Measurements from ENCODE around the gene CPOX.

The CPOX gene

GRCh38 chr3:98541695-98542094, 51.7 kb downstream of the CPOX start:
- DNase-seq (ENCODE audit: low read depth in 2 of 3, low spot score in 2 of 3): no peak

GRCh38 chr3:98540346-98540745, 53.1 kb downstream of the CPOX start:
- DNase-seq (ENCODE audit: low read depth in 2 of 3, low spot score in 2 of 3): no peak

GRCh38 chr3:98536456-98537017, 56.9 kb downstream of the CPOX start:
- no peak for DNase-seq (ENCODE audit: low read depth in 2 of 3, low spot score in 2 of 3)

GRCh38 chr3:98534734-98535133, 58.7 kb downstream of the CPOX start:
- no peak for DNase-seq (ENCODE audit: low read depth in 2 of 3, low spot score in 2 of 3)

- no peak for DNase-seq (ENCODE audit: low read depth in 2 of 3, low spot score in 2 of 3)
Observed at GRCh38 chr3:98534168-98534567, 59.2 kb downstream of the CPOX start.

GRCh38 chr3:98532709-98533571, 60.5 kb downstream of the CPOX start:
- DNase-seq (ENCODE audit: low read depth in 2 of 3, low spot score in 2 of 3): no peak

- DNase-seq (ENCODE audit: low read depth in 2 of 3, low spot score in 2 of 3): no peak
Observed at GRCh38 chr3:98532275-98532637, 61.2 kb downstream of the CPOX start.

GRCh38 chr3:98531622-98532274, 61.7 kb downstream of the CPOX start, which contains the start of gene GPR15:
Gene GPR15, plus strand, starts transcription at chr3:98531978. Its CDS starts 56 bp downstream, at chr3:98532034.
- no peak for DNase-seq (ENCODE audit: low read depth in 2 of 3, low spot score in 2 of 3)

- no peak for DNase-seq (ENCODE audit: low read depth in 2 of 3, low spot score in 2 of 3)
Observed at GRCh38 chr3:98530676-98531075, 62.7 kb downstream of the CPOX start.

GRCh38 chr3:98529856-98530459, 63.5 kb downstream of the CPOX start:
- no peak for DNase-seq (ENCODE audit: low read depth in 2 of 3, low spot score in 2 of 3)

Measured in activated CD8-positive, alpha-beta memory T cell treated with anti-CD3 and anti-CD28 coated beads for 48 hours (primary cell).